HAP-1 (cell line): ENCODE measurements around the gene FRMD4A.
"Not testable (repeated sequence)": the region's sequence is repeated elsewhere in the genome, so short reads cannot be mapped to it uniquely, and the experiment has no call there.

ENCODE experiments used
- DNase-seq, 2 experiments: peaks; one replicate each; pipeline ENCODE4 v3.0.0-alpha.2; 2016 to 2020; ENCODE audit warnings: low spot score in 2 of 2
- H3K27me3 ChIP-seq: fragments of 250-450 bp; sonication (Bioruptor Pico); 2 replicates; pipeline ENCODE4 v1.5.1; 2020; ENCODE audit warnings: low read depth, mild to moderate bottlenecking, moderate library complexity
- H3K36me3 ChIP-seq: fragments of 250-450 bp; sonication (Bioruptor Pico); replicated peaks from 2 replicates; pipeline ENCODE4 v1.5.1; 2020; ENCODE audit warnings: mild to moderate bottlenecking
- H3K4me1 ChIP-seq: fragments of 250-450 bp; sonication (Bioruptor Pico); 2 replicates; pipeline ENCODE4 v1.5.1; 2020; ENCODE audit warnings: mild to moderate bottlenecking
- H3K4me3 ChIP-seq: fragments of 250-450 bp; sonication (Bioruptor Pico); 2 replicates; pipeline ENCODE4 v1.5.1; 2020; ENCODE audit warnings: mild to moderate bottlenecking, moderate library complexity
- H3K9me3 ChIP-seq: fragments of 250-450 bp; sonication (Bioruptor Pico); 2 replicates; pipeline ENCODE4 v1.5.1; 2020; ENCODE audit warnings: mild to moderate bottlenecking, moderate library complexity
- in situ Hi-C: fragments of 300-500 bp; cut with MboI; formaldehyde crosslinking; loops from 3 replicates; pipeline ENCODE4 v1.14.3; 2020; ENCODE audit warnings: low sequenced_read_pairs, inconsistent platforms, mixed read lengths

FRMD4A gene

GRCh38 chr10:13795653-13796555 lies 534.8 kb downstream of the FRMD4A start:
- no peaks in the 10 kb centered on the region for H3K27me3 ChIP-seq
- no peaks in the 10 kb centered on the region for H3K4me1 ChIP-seq
- H3K4me3 ChIP-seq = no peak overlapping the region
- H3K9me3 ChIP-seq = no peaks in the 10 kb centered on the region
- in situ Hi-C loops = no loop called here
- no peaks in the 10 kb centered on the region for H3K36me3 ChIP-seq
- DNase-seq = no peak

GRCh38 chr10:13794992-13795612 lies 535.6 kb downstream of the FRMD4A start:
- Histone ChIP-seq H3K4me1 (no peaks in the 10 kb centered on the region), H3K27me3 (no peaks in the 10 kb centered on the region), H3K4me3 (no peak overlapping the region), H3K36me3 (no peaks in the 10 kb centered on the region), H3K9me3 (no peaks in the 10 kb centered on the region)
- DNase-seq = no peak
- in situ Hi-C loops = no loop called here

GRCh38 chr10:13792006-13792405 lies 538.7 kb downstream of the FRMD4A start:
- Histone ChIP-seq H3K9me3 (no peaks in the 10 kb centered on the region), H3K36me3 (no peaks in the 10 kb centered on the region), H3K27me3 (no peaks in the 10 kb centered on the region), H3K4me1 (no peaks in the 10 kb centered on the region), H3K4me3 (no peak overlapping the region)
- DNase-seq = no peak
- in situ Hi-C loops = no loop called here

- Histone ChIP-seq H3K4me3 (no peak overlapping the region), H3K27me3 (no peaks in the 10 kb centered on the region), H3K36me3 (no peaks in the 10 kb centered on the region), H3K9me3 (no peaks in the 10 kb centered on the region), H3K4me1 (no peaks in the 10 kb centered on the region)
- no peak for DNase-seq
- in situ Hi-C loops = no loop called here
These were observed 539.2 kb downstream of the FRMD4A start for GRCh38 chr10:13791483-13791882.

GRCh38 chr10:13790196-13790595 lies 540.5 kb downstream of the FRMD4A start:
- Histone ChIP-seq H3K36me3 (no peaks in the 10 kb centered on the region), H3K4me3 (no peak overlapping the region), H3K27me3 (no peaks in the 10 kb centered on the region), H3K4me1 (no peaks in the 10 kb centered on the region), H3K9me3 (no peaks in the 10 kb centered on the region)
- in situ Hi-C loops = no loop called here
- DNase-seq = no peak

- in situ Hi-C loops = no loop called here
These were observed 541.3 kb downstream of the FRMD4A start for GRCh38 chr10:13789448-13789829.

GRCh38 chr10:13788711-13789447 lies 541.8 kb downstream of the FRMD4A start:
- H3K36me3 ChIP-seq = no peaks in the 10 kb centered on the region
- no peak for DNase-seq
- in situ Hi-C loops = no loop called here
- no peaks in the 10 kb centered on the region for H3K9me3 ChIP-seq
- H3K4me1 ChIP-seq = no peaks in the 10 kb centered on the region
- H3K27me3 ChIP-seq = no peaks in the 10 kb centered on the region
- no peak overlapping the region for H3K4me3 ChIP-seq

More at GRCh38 chr10:13789448-13789829, 541.3 kb downstream of the FRMD4A start:
- Histone ChIP-seq H3K4me3 (no peak overlapping the region), H3K27me3 (no peaks in the 10 kb centered on the region), H3K9me3 (no peaks in the 10 kb centered on the region), H3K4me1 (no peaks in the 10 kb centered on the region), H3K36me3 (no peaks in the 10 kb centered on the region)
- DNase-seq = no peak

GRCh38 chr10:13788320-13788600 lies 542.5 kb downstream of the FRMD4A start:
- Histone ChIP-seq H3K9me3 (no peaks in the 10 kb centered on the region), H3K4me3 (no peak overlapping the region), H3K27me3 (no peaks in the 10 kb centered on the region), H3K4me1 (no peaks in the 10 kb centered on the region), H3K36me3 (no peaks in the 10 kb centered on the region)
- no peak for DNase-seq
- in situ Hi-C loops = no loop called here

- Histone ChIP-seq H3K4me3 (no peak overlapping the region), H3K4me1 (no peaks in the 10 kb centered on the region), H3K36me3 (no peaks in the 10 kb centered on the region), H3K9me3 (no peaks in the 10 kb centered on the region), H3K27me3 (no peaks in the 10 kb centered on the region)
- in situ Hi-C loops = no loop called here
- no peak for DNase-seq
These were observed 543.7 kb downstream of the FRMD4A start for GRCh38 chr10:13787015-13787421.

- DNase-seq = no peak
- in situ Hi-C loops = no loop called here
- no peaks in the 10 kb centered on the region for H3K36me3 ChIP-seq
- no peaks in the 10 kb centered on the region for H3K27me3 ChIP-seq
- H3K4me1 ChIP-seq = no peaks in the 10 kb centered on the region
- H3K4me3 ChIP-seq = no peak overlapping the region
- H3K9me3 ChIP-seq = no peaks in the 10 kb centered on the region
These were observed 546.7 kb downstream of the FRMD4A start for GRCh38 chr10:13784067-13784466.

GRCh38 chr10:13779748-13780147 lies 551.0 kb downstream of the FRMD4A start:
- Histone ChIP-seq H3K9me3 (no peaks in the 10 kb centered on the region), H3K4me1 (no peaks in the 10 kb centered on the region), H3K36me3 (no peaks in the 10 kb centered on the region), H3K4me3 (no peak overlapping the region), H3K27me3 (no peaks in the 10 kb centered on the region)
- in situ Hi-C loops = loop anchor here (10.0 kb wide), 1 partner anchor 125 kb away; no protein-coding TSS in a partner anchor
- no peak for DNase-seq

- not testable (repeated sequence) for DNase-seq, H3K9me3 ChIP-seq, H3K4me3 ChIP-seq, H3K36me3 ChIP-seq, H3K4me1 ChIP-seq, H3K27me3 ChIP-seq
- in situ Hi-C loops = loop anchor here (10.0 kb wide), 1 partner anchor 124 kb away; no protein-coding TSS in a partner anchor
These were observed 552.1 kb downstream of the FRMD4A start for GRCh38 chr10:13778693-13778960.

GRCh38 chr10:13776861-13777311 lies 553.8 kb downstream of the FRMD4A start:
- Histone ChIP-seq H3K4me3 (no peak overlapping the region), H3K9me3 (no peaks in the 10 kb centered on the region), H3K27me3 (no peaks in the 10 kb centered on the region), H3K36me3 (no peaks in the 10 kb centered on the region), H3K4me1 (no peaks in the 10 kb centered on the region)
- in situ Hi-C loops = loop anchor here (10.0 kb wide), 1 partner anchor 122 kb away; no protein-coding TSS in a partner anchor
- no peak for DNase-seq
